ACHN (cell line): ENCODE data around the gene ZNF566.
A peak's percentile ranks its signal among the peaks of the same experiment; 100 is the strongest.
"Not testable (repeated sequence)": the region's sequence is repeated elsewhere in the genome, so short reads cannot be mapped to it uniquely, and the experiment has no call there.

Experiments
- DNase-seq: peaks from one replicate; pipeline ENCODE4 v3.0.0-alpha.2; 2015
- in situ Hi-C: cut with HindIII; loops from 2 replicates; pipeline ENCODE4 v1.10.0; 2017; ENCODE audit warnings: low sequenced_read_pairs, low pct_ligation_motif_present, low pct_unique_long_range_greater_than_20kb

Gene ZNF566

DNA sequence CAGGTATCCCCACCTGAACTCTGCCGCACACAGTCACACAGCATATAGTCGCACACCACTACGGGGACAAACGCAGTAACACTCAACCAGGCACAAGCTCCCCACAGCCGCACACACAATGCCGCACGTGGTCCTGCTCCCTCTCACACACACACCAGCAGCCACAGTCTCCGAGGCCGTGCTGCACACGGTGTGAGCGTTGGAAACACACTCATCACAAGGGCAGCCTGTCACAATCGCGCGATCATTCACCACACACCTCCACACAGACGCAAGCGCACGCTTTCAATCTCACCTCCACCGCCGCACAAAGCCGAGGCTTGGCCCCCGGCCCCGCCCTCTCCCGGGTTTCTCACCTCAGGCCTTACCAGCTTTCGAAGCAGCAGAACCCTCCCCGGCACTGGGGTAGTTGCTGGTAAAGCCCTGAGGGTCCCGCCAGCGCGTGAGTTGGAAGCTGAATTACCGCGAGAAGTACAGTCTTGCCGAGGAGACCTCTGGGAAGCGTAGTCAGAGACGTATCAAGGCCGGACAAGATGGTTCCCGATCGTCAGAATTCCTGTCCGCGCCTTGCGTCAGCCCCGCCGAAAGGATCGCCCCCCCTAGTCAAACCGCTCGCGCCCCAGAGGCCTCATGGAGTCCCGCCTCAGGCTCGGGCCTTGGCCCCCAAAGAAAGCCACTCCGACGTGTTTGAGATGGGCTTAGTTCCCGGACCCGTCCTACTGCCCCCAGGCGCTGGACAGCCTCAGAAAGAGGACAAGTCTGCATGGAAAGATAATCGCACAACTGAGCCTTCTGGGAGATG, at the start of gene ZNF566:
Gene ZNF566 (minus strand): TSS at position 444 of the 802 bp plus-strand sequence. CDS start 13,004 bp downstream, outside the sequence.
- peak; percentile 95 for DNase-seq
- in situ Hi-C loops: no loop called here

DNA sequence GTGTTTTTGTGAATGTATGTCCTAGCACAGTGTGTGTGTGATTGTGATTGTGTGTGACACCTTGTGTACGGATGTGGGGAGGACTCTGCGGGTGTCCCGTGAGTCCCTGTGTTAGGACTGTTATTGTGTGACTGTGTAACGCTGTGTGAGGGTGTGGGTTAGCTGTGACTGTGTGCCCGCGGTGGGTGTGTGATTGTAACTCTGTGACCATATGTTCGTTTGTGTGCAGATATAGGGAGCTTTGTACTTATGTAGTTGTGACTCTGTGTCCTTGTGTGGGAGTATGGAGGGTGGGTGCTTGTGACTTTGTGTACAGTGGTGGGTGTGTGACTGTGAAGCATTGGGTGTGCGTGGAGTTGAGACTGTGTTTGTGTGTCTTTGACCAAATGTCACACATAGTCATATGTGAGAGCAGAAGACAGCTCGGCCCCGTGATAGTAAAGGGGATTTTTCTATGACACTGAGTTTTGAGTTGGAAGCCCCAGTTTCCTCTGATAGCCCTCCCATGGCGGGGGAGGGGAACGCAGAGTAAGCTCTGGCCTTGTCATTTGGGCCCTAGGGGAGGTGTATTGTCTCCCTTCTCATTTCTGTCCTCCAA, 39.7 kb upstream of the ZNF566 start:
- DNase-seq: no peak

DNA sequence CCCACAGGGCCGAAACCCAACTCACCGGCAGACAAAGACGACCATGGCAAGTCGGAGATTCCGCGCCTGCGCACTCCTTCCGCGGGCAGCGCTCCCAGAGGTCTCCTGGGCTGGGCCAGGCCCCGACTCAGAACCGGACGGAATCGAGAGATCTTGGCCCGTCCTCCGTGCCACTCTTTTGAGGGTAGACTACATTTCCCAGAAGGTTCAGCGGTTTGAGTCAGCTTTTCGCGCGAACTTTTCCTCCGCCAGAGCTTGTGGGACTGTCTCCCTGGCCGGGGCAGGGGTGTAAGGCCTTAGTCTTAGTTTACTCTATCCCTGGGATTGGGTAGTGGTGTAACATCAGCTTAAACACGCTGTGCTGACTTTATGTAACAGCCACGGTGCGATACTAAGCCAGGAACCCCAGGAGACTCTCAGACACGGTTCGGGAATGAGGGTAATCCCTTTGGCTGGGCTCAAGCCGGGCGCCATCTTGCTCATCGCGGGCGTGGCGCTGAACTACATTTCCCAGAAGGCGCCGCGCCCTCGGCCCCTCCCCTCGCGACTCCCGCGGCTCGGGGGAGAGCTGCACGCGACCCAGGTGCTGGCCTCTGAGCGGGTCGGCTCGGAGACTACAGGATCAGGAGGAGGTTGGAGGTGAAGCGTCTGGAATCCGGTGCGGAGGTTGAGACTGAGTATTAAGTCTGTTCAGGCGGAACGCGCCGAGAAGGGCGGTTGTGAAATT, 39.0 kb upstream of the ZNF566 start, which contains the start of gene ZNF260:
Gene ZNF260 (minus strand): TSS at position 78 of the 727 bp plus-strand sequence. CDS start 13,033 bp downstream, outside the sequence.
- peak; percentile 95 for DNase-seq
- in situ Hi-C loops: no loop called here

More for the DNA sequence above, 39.7 kb upstream of the ZNF566 start:
- in situ Hi-C loops: no loop called here

DNA sequence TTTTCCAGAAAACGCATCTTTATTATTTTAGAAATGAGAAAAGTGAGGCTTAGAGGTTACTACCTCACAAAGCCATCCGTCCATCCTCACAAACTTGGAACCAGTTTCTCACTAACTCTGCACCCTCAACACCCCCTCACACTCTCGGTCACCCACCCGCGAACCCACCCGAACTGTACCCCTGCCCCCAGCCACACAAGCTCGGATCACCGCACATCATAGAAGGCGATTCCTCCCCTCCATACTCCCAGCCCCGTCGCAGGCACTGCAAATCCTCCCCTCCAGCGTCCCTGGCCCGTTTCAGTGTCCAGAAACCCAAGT, 38.5 kb upstream of the ZNF566 start:
- DNase-seq: no peak
- in situ Hi-C loops: no loop called here

DNA sequence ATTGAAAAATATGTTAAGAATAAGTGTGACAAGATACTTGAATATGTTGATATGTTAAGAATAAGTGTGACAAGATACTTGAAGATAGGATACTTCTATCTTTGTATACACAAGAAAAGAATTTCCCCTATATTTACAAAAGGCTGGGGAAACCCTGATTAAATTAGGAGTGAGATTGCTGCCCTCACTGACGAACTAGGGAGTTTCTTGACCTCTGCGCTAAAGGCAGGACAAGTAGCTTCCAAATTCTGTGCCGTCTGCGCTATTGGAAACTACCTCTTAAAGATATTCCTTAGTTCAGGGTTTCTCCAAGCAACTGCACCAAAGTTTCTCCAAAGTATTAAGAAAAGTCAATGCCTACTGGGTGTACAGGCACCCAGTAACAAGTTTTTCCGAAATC, 38.0 kb upstream of the ZNF566 start:
- no peak for DNase-seq
- in situ Hi-C loops: no loop called here

DNA sequence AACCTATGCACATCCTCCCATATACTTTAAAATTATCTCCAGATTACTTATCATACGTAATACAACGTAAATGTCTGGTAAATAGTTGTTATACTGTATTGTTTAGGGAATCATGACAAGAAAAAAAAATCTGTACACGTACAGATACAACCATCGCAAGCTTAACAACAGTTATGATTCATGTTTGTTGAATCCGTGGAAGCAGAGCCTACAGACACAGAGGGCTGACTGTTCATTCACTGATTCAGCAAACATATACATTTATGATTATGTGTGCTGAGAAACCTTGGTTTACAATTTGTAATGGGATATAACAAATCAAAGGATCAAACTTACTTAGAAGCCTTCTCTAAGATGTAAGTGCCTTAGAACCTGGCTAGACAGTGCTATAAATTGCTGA, 37.2 kb upstream of the ZNF566 start:
- in situ Hi-C loops: no loop called here
- DNase-seq: no peak

DNA sequence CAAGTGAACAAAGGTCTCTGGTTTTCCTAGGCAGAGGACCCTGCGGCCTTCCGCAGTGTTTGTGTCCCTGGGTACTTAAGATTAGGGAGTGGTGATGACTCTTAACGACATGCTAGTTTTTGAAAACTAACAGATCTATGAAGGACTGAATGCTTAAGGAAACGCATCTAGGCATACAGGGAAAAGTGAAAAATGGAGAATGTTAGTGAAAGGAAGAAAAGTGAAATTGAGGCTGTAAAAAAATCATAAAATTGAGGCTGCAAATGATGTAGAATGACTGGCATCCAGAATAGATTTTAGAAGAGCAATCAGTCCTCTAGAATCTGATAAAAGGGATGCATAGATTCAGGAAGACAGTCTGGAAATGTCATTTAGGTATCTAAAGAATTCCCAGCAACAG, 35.3 kb upstream of the ZNF566 start:
- in situ Hi-C loops: no loop called here
- no peak for DNase-seq

DNA sequence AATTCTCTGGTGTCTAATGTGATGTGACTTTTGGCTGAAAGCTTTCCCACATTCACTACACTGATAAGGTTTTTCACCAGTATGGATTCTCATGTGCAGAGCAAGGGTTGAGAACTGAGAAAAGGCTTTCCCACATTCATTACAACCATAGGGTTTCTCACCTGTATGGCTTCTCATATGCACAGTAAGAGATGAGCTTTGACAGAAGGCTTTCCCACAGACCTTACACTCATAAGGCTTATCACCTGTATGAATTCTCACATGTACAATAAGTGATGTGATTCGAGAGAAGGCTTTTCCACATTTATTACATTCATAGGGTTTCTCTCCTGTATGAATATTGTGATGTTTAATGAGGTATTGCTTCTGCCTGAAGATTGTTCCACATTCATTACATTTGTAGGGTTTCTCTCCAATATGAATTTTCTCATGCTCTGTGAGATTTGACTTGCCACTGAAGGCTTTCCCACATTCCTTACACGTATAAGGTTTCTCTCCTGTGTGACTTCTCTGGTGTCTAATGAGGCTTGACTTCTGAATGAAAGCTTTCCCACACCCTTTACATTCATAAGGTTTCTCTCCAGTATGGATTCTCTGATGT, 24.8 kb upstream of the ZNF566 start:
- in situ Hi-C loops: no loop called here

DNA sequence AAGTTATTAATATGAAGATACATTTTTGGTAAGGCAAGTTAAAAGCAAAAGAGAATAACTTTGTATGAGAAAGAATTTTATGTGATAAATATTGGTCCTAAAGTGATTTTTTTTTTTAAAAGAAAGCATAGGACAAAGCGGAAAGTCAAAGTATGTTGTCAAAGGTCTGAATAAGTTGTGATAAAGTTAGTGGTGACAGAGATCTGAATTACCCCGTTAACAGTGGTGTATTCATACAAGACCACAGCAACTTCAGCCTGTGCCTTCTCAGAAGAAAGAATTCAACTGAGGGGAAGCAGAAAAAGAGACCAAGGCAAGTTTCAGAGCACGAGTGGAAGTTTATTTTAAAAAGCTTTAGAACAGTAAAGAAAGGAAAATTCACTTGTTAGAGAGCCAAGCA, 19.0 kb upstream of the ZNF566 start:
- no peak for DNase-seq
- in situ Hi-C loops: no loop called here

More for the DNA sequence above, 24.8 kb upstream of the ZNF566 start:
- no peak for DNase-seq

DNA sequence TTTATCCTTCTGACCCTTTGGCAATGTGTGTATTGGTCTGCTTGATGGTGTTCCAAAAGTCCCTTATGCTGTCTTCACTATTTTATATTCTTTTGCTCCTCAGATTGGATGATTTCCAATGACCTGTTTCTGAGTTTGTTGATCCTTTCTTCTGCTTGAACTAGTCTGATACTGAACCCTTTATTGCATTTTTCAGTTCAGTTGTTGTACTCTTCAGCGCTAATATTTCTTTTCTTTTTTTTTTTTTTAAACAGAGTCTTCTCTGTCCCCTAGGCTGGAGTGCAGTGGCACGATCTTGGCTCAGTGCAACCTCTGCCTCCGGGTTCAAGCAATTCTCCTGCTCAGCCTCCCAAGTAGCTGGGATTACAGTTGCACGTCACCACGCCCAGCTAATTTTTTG, 12.6 kb upstream of the ZNF566 start:
- in situ Hi-C loops: no loop called here
- DNase-seq: no peak

DNA sequence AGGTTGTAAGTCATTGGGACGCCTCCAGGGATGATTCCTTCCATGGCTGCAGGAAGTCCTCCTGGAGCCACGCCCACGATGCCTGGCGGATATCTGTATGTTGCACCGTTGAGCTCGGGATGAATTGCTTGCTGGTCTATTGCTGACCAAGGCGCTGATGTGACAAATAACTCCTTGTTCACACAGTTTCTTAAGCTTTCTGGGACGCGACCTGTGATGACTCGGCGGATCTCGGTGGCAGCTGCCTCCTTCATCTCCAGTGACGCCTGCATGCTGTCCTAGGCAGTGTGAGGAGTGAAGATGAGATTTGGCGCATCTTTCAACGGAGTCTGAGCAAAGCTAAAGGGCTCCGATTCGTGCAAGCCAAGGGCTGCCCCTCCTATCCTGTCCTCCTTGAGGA, 7.6 kb upstream of the ZNF566 start:
- DNase-seq: no peak
- in situ Hi-C loops: no loop called here

DNA sequence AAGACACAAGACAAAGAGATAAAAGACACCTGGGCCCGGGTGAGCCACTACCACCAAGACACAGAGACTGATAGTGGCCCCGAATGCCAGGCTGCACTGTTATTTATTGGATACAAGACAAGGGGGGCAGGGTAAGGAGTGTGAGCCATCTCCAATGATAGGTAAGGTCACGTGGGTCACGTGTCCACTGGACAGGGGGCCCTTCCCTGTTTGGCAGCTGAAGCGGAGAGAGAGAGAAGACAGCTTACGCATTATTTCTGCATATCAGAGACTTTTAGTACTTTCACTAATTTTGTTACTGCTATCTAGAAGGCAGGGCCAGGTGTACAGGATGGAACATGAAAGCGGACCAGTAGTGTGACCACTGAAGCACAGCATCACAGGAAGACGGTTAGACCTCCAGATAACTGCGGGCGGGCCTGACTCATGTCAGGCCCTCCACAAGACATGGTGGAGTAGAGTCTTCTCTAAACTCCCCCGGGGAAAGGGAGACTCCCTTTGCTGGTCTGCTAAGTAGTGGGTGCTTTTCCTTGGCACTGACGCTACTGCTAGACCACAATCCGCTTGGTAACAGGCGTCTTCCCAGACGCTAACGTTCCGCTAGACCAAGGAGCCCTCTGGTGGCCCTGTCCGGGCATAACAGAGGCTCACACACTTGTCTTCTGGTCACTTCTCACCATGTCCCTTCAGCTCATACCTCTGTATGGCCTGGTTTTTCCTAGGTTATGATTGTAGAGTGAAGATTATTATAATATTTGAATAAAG, 3.5 kb upstream of the ZNF566 start:
- in situ Hi-C loops: not testable (repeated sequence)
- DNase-seq: peak; percentile 17

DNA sequence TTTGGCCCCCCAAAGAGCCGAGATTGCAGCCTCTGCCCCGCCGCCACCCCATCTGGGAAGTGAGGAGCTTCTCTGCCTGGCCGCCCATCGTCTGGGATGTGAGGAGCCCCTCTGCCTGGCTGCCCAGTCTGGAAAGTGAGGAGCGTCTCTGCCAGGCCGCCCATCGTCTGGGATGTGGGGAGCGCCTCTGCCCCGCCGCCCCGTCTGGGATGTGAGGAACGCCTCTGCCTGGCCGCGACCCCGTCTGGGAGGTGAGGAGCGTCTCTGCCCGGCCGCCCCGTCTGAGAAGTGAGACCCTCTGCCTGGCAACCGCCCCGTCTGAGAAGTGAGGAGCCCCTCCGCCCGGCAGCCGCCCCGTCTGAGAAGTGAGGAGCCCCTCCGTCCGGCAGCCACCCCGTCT, 1.5 kb upstream of the ZNF566 start:
- in situ Hi-C loops: not testable (repeated sequence)

DNA sequence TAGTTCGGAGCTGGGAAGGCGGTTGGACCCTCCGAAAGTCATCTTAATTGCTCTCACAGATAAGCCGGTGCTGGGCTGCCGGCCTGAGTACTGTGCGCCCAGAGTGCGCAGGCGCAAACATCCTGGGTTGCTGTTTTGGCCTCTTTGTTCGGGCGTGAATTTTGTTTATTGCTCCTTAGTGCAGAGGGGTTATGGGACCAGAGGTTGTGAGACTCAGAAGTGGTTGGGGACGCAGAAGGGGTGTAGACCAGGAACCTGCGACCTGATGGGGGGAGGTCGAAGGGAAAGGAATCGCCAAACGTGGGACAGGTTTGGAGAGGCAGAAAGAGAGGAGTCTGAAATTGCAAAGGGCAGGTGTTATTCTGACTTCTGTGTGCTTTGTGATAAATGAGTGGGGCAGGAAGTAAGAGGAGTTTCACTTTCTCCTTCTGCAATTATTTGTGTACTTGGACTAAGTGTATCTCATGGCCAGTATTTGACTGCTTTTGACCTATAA, 607 bp upstream of the ZNF566 start:
- DNase-seq: peak; percentile 90
- in situ Hi-C loops: no loop called here

More for the DNA sequence above, 1.5 kb upstream of the ZNF566 start:
- DNase-seq: not testable (repeated sequence)

DNA sequence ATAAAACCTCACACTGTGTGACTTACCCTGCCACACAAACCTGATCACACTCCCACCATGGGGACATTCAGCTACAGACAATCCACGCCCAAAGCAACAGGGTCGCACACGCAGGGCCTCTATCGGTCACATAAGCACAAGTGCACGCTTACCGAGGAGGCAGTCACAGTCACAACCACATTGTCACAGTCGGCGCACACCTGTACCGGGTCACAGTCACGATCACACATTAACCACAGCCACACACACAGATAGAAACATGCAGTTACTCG, 579 bp downstream of the ZNF566 start:
- in situ Hi-C loops: no loop called here
- no peak for DNase-seq

DNA sequence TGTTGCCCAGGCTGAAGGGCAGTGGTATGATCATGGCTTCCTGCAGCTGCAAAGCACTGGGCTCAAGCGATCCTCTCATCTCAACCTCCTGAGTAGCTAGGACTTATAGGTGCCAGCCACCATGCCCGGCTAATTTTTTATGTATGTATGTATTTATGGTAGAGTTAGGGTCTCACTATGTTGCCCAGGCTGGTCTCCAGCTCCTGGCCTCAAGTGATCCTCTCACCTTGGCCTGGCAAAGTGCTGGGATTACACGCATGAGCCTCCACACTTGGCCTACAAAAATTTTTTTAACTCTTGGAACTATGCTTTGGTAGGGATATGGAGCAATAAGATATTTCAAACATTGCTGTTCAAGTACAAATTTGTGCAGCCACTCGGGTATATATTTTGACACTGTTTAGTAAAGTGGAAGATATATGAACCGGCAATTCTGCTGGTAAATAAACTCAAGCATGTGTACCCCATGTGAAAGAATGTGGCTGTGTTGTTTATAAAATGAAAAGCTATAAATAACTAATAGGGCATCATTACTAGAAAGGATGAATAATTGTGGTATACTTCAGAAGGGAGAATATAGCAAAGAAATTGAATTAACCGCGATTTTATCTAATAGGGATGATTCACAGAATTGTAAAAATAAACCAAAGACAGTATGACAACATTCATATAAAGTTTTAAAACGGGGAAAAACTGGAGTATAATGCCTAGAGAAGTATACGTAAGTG, 1.1 kb downstream of the ZNF566 start:
- DNase-seq: no peak
- in situ Hi-C loops: no loop called here

DNA sequence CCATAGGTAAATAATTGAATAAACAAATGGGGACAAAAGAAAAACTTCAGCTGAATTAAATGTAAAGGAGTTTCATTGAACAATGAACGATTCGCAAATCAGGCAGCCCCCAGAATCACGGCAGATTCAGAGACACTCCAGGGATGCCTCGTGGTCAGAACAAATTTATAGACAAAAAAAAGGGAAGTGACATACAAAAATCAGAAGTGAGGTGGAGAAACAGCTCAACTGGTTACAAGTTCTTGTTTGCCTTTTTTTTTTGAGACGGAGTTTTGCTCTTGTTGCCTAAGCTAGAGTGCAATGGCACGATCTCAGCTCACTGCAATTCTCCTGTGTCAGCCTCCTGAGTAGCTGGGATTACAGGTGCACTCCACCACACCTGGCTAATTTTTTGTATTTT, 5.7 kb downstream of the ZNF566 start:
- in situ Hi-C loops: no loop called here
- DNase-seq: no peak

DNA sequence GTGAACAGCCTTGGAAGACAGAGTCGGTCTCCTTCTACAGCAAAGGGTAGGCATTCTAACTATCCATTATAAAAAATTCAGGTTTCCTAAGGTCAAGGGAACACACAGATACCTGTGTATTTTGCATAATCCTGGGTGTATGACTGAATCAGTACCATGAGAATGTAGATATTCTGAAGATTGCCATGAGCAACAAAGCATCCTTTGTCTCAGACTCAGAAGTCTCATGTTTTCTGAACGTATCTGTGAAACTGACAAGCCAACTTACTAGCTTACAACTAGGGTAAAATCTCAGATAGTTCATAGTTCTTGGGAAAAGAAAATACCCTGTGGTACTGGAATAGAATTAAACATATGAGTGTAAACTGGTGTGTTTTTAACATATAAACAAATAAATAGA, 6.5 kb downstream of the ZNF566 start:
- DNase-seq: no peak
- in situ Hi-C loops: no loop called here
